ENCODE results near the gene FAM111B. TPM values are rescaled to one million over a fixed set of nuclear protein-coding genes. Genes with fewer than 3 reads are reported as not detected.
"Not testable (repeated sequence)": the region's sequence is repeated elsewhere in the genome, so short reads cannot be mapped to it uniquely, and the experiment has no call there.

Gene FAM111B
- total RNA-seq = 1 to 10 TPM in 1 of 2 donors, under 1 TPM in 1; 0.48 to 1.0 TPM
- long read RNA-seq, donor 1 = 0 reads
- long read RNA-seq, donor 2 = 0 reads

- intact Hi-C loops (cut with DNase I) = no loop called here
- DNase-seq (ENCODE audit: low spot score) = peak; percentile 93
Observed at GRCh38 chr11:59106363-59107336, at the start of gene FAM111B. FAM111B (plus strand) TSS chr11:59107237; CDS start chr11:59109626, 2,389 bp downstream.

- peak; percentile 88 for DNase-seq (ENCODE audit: low spot score)
- intact Hi-C loops (cut with DNase I) = loop anchor here in 1 of 2 donors (10.0 kb wide), 1 partner anchor 76 kb away; no protein-coding TSS in a partner anchor
Observed at GRCh38 chr11:59058120-59059033, 48.7 kb upstream of the FAM111B start.

DNA sequence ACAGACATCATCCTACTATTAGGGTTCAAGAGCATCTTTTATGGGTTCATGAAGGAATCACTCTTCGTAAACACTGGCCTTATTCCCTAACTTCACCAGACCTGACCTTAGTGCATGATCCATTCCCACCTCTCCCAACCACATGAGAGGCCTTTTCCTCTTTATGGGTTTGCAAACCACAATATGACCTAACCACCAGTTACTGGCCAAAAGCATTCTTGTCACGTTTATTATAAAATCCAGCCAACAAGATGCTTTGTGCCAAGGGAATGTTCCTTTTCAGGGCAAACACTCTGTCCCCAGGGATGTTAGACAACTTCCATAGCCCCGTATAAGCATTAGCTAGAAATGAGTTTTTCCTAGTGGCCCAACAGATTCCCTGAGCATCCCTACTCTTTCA, 46.9 kb upstream of the FAM111B start:
- intact Hi-C loops (cut with DNase I); DNase-seq (ENCODE audit: low spot score): not testable (repeated sequence)

DNA sequence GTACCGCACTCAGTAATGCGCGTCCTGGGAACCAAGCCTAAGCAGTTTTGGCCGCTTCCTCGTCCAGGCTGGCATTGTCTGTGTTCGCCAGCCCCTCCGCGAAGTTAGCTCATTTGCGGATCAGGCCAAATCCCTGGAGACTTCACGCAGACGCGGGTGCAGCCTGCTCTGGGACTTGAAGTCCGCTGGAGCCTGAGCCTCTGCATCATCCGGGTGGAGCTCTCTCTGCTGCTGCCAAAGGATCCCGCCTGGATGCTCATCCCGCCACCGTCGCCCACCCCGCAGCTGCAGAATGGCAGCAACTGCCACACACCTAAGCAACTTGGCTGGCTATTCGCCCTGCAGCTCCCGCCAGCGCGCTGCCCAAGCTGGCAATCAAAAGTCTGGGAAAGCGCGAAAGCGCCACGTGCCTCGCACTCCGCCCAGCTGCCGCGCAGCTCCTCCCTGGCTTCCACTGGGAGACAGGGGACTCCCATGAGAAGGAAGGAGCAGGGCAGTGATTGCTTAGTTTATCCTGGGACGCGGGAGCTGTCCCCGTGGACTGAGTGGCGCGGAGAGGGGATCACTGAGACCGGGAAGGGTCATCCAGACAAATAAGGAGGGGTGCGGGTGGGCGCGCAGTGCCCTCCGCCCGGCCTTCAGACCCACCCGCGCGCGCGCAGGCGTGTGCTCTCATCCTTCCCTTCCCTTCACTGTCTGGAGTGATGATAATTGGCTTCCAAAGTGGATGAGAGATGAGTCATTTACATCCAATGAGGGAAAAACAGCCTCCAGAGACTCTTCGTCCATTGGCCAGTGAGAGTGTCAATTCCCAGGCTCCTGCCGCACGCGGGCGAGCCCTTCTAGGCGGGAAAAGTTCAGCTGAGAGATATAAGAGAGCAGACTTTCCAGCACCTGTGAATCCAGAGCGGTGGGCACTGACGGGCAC, 44.2 kb upstream of the FAM111B start:
- intact Hi-C loops (cut with DNase I) = no loop called here
- DNase-seq (ENCODE audit: low spot score) = no peak

DNA sequence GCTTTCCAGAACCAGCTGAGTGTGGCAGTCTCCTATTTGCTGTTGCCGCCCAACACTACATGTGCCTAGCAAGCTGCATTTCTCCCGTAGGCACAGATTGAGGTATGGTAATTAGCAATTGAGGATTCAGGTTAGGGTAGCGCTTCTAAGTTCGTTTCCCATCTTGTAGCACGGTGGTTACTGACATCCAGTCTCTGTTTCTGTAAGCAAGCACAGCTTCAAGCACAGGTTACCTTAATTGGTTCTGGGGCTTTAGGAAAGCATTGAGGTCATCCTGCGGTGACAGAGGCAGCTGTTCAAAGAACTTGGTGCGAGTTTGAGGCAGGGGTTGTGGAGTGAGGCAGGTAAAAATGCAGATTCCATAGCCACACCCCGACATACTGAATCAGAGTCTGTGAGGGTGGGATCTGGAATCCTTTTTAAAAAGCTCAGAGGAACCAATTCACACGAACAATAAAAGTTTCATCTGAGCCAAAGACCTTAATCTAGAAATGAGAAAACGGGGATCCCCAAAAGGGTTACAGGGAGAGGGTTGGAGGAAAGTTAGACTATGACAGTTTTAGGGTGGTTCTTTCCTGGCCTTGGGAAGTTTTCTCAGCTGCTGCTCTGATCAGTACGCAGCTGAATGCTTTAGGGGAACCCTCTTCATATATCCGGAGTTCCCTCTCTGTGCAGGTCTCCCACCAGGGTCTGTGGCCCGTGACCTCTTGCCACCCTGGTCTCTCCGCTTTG, 42.9 kb upstream of the FAM111B start:
- intact Hi-C loops (cut with DNase I); DNase-seq (ENCODE audit: low spot score): not testable (repeated sequence)

- DNase-seq (ENCODE audit: low spot score) = no peak
- intact Hi-C loops (cut with DNase I) = no loop called here
Observed at GRCh38 chr11:59069087-59069486, 38.0 kb upstream of the FAM111B start.

DNA sequence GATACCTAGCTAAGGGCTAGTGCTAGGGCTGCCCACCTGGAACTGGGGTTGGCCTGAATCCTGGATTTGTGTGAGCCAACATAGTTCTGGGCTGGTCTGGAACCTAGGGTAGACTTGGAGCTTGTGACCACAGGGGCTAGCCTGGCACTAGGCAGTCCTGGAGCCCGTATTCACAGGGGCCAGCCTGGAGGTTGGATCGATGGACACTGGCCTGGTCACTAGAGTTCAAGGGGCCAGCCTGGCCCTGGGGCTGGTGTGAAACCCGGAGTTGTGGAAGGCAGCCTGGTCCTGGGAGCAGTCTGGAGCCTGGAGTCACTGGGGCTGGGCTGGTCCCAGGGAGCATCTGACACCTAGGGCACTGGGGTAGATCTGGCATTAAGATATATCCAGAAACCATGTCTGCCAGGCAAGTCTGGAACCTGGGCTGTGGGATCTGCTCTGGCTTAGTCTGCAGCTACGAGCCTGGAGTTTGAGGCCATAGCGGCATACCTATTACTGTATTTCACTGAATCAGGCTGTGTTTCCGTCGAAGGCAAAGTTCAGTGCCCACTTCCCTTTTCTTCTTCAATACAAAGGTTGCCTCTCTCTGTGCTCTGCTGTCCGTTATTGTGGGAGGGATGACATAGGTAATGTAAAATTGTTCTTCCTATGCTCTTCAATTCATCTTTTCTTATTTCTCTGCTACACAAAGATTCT, 30.0 kb upstream of the FAM111B start:
- no peak for DNase-seq (ENCODE audit: low spot score)
- intact Hi-C loops (cut with DNase I) = no loop called here

- no peak for DNase-seq (ENCODE audit: low spot score)
- intact Hi-C loops (cut with DNase I) = no loop called here
Observed at GRCh38 chr11:59078435-59078834, 28.6 kb upstream of the FAM111B start.

GRCh38 chr11:59079086-59079485, 28.0 kb upstream of the FAM111B start:
- no peak for DNase-seq (ENCODE audit: low spot score)
- intact Hi-C loops (cut with DNase I) = no loop called here

- intact Hi-C loops (cut with DNase I); DNase-seq (ENCODE audit: low spot score): not testable (repeated sequence)
Observed at GRCh38 chr11:59080421-59080820, 26.6 kb upstream of the FAM111B start.

DNA sequence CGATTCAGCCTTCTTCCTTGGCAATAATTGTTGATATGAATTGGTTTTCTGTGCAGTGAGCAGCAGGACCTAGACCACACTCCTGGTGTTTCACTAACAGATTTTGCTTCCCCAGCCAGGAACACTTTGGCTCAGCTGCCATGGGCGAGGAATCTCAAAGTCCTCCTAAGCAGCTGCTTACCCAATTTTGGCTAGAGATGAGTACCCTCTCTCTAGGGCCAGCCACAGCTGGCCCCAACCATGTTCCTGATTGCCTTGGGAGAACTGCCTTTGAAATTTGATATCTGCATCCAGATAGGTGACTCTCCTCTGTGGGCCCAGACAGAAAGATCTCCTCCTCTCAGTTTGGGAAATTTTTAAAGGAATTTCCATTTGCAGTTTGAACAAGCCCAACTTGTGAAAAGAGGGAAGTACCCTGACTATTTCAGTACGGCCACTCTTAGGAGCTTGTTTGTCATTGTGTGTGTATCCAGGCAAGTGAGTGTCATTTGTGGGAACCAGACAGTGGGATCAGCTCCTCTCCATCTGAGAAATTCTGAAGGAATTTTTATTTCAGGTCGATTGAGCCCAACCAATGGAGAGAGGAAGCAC, 25.5 kb upstream of the FAM111B start:
- DNase-seq (ENCODE audit: low spot score); intact Hi-C loops (cut with DNase I): not testable (repeated sequence)

DNA sequence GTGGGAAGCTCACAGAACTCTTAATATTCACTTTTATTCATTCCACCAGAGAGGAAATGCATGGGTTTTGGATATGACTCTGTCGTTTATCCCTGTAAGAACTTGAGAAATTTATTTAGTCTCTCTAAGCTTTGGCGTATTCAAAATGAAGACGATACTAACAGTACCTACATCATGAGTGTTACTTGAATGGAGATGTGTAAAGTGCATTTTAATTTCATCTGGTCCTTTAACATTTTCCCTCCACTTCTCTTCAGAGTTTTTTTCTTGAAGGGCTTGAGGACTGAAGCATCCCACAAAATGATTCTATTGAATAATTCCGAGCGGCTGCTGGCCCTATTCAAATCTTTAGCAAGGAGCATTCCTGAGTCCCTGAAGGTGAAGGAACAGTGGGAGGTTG, 21.0 kb upstream of the FAM111B start, which contains the start of gene GLYATL1B:
GLYATL1B (plus strand) TSS at position 301 of the 400 bp plus-strand sequence; CDS start at position 301, 0 bp downstream.
- intact Hi-C loops (cut with DNase I); DNase-seq (ENCODE audit: low spot score): not testable (repeated sequence)

DNA sequence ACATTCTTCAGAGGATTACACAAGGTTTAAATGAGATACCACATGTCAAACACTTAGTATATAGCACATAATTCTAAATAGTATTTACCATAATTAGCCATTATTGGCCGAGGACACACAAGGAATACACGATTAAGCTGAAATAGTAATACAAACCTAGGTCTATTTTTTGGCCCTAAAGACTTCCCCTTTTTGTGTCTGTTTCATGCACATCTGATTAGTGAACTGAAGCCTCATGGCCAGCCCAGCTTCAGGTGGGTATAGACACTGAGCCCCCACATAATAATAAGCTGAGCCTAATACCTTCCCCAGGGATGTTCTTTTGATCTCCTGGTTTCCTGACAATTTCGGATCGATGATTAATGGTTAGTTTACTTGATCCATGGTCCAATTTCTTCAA, 18.9 kb upstream of the FAM111B start:
- no peak for DNase-seq (ENCODE audit: low spot score)
- intact Hi-C loops (cut with DNase I) = no loop called here

DNA sequence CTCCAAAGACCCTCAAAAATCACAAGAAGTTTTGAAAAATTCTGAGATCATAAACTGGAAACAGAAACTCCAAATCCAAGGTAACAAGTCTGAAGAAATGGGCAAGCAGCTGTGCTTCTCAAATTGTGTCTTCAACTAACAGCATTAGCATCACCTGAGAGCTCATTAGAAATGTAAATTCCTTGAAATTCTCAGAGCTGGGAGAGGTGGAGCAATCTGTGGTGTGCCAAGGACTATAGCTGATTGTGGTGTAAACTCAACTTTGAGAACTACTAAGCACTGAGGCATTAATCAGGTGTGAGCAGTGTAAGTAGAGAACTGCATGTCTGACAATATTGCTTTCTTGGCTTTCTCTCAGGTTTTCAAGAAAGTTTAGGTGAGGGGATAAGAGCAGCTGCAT, 13.5 kb upstream of the FAM111B start:
- DNase-seq (ENCODE audit: low spot score); intact Hi-C loops (cut with DNase I): not testable (repeated sequence)

DNA sequence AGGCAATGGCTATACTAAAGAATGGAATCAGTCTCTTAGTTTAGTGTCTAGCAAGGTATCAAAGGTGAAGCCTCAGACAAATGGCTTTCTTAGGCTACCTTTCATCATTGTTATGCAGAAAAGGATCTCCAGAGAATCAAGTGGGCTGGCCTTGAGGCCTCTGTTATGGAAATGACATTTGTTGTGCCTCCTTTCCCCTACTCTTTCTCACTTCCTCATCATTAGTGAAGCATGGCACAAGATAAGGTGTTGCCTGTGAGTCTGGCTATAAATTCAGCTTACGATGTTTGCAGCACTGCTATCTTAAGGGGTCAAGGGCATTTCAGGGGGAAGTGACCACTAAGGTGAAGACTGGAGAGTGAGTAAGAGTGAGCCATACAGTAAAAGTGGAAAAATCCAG, 11.8 kb upstream of the FAM111B start:
- intact Hi-C loops (cut with DNase I); DNase-seq (ENCODE audit: low spot score): not testable (repeated sequence)

DNA sequence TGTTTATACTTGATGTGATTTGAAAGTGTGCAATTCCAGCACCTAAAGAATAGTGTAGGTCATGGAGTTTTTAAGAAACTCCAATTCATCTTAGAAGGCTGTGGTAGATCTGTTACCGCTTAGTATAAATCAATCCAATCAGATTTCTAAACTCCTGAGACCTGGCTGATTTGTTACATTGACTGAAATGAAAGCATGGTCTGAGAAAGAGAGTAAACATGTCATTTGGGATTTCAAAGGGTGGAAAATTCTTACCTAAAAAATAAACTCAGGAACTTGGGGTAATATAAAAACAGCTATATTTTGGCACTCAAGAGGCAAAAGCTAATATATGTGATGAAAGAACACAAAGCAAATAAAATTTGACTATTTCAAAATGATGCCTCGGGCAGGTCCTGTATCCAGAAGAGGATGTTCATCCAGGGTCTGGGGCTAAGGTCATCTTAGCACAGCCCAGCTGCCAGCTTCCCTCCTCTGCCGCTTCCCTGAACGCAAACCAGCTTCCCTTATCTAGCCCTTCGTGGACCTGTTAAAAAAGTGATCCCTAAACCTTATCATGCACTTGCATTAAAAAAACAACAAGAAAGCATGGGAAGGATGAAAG, 11.0 kb upstream of the FAM111B start:
- intact Hi-C loops (cut with DNase I); DNase-seq (ENCODE audit: low spot score): not testable (repeated sequence)
